GM18526 (cell line): ENCODE results near the gene TUT1.

Experiments
- POLR2A ChIP-seq: IDR thresholded peaks from 3 replicates; pipeline ENCODE4 v1.6.1; 2011; ENCODE audit not compliant: insufficient read length; ENCODE audit errors: extremely low read depth

TUT1 gene

GRCh38 chr11:62610403-62610802 is 19.1 kb upstream of the TUT1 start:
- TF ChIP-seq POLR2A, result no peak

- no peak for TF ChIP-seq POLR2A
Measured at GRCh38 chr11:62608776-62609175, 17.5 kb upstream of the TUT1 start.

GRCh38 chr11:62607714-62608113 is 16.4 kb upstream of the TUT1 start:
- no peak for TF ChIP-seq POLR2A

- no peak for TF ChIP-seq POLR2A
Measured at GRCh38 chr11:62605902-62606301, 14.6 kb upstream of the TUT1 start.

- no peak for TF ChIP-seq POLR2A
Measured at GRCh38 chr11:62605467-62605866, 14.1 kb upstream of the TUT1 start.

GRCh38 chr11:62604460-62605120 is 13.3 kb upstream of the TUT1 start:
- TF ChIP-seq POLR2A, result no peak

GRCh38 chr11:62603776-62604299 is 12.5 kb upstream of the TUT1 start:
- no peak for TF ChIP-seq POLR2A

- no peak for TF ChIP-seq POLR2A
Measured at GRCh38 chr11:62603072-62603408, 11.7 kb upstream of the TUT1 start.

- no peak for TF ChIP-seq POLR2A
Measured at GRCh38 chr11:62602141-62603071, 11.1 kb upstream of the TUT1 start.

GRCh38 chr11:62601372-62602140 is 10.2 kb upstream of the TUT1 start, which contains the start of gene MTA2:
TSS of gene MTA2 (minus strand) at chr11:62601865. CDS start at chr11:62601450, 415 bp downstream.
- TF ChIP-seq POLR2A, result peak; percentile 53

GRCh38 chr11:62601122-62601371 is 9.7 kb upstream of the TUT1 start:
- TF ChIP-seq POLR2A, result no peak

GRCh38 chr11:62600367-62601121 is 9.2 kb upstream of the TUT1 start:
- TF ChIP-seq POLR2A, result no peak

- TF ChIP-seq POLR2A, result no peak
Measured at GRCh38 chr11:62599901-62600300, 8.6 kb upstream of the TUT1 start.

GRCh38 chr11:62599069-62599696 is 7.9 kb upstream of the TUT1 start:
- no peak for TF ChIP-seq POLR2A
